GM19193 (cell line): ENCODE data around the gene PDE9A.

Experiments used
- POLR2A ChIP-seq: IDR thresholded peaks from 4 replicates; pipeline ENCODE4 v1.6.1; 2011; ENCODE audit not compliant: insufficient read depth, insufficient read length; ENCODE audit errors: extremely low read depth

PDE9A gene

DNA sequence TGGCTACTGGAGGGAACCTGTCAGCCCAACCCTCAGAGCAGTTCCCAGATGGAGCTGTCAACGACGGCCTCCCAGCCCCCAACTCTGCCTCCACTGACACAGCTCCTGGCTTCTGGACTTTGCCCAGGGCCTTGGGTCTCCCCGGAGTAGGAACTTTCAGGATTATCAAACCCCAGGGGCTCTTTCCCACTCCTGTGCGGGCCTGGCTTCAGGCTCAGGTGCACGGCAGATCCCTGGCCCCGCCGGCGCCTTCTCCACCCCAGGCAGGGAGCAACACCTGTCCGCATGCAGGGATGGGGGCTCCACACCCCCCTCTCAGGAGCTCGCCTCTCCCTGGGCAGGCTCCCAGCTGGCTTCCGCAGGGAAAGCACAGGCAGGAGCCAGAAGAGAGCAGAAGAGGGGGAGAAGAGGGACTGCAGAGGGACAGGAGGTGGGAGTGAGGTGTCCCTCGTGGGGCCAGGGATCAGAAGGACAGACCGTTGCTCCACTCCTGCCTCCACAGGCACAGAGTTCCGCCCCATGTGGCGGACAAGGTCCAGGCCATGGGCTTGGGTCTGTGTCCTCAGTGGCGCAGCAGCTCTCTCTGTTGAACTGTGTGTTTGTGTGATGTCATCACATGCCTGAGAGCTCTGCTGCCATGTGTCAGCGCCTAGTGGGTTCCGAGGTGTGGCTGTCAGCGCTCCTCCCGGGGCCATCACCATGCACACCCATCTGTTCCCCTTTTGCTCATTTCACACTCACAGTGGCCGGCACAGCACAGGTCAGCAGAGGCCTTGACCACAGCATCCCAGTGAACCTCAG is 107.7 kb downstream of the PDE9A start:
- TF ChIP-seq POLR2A = no peak

- no peak for TF ChIP-seq POLR2A
Observed at GRCh38 chr21:42761776-42762335, 108.4 kb downstream of the PDE9A start.

DNA sequence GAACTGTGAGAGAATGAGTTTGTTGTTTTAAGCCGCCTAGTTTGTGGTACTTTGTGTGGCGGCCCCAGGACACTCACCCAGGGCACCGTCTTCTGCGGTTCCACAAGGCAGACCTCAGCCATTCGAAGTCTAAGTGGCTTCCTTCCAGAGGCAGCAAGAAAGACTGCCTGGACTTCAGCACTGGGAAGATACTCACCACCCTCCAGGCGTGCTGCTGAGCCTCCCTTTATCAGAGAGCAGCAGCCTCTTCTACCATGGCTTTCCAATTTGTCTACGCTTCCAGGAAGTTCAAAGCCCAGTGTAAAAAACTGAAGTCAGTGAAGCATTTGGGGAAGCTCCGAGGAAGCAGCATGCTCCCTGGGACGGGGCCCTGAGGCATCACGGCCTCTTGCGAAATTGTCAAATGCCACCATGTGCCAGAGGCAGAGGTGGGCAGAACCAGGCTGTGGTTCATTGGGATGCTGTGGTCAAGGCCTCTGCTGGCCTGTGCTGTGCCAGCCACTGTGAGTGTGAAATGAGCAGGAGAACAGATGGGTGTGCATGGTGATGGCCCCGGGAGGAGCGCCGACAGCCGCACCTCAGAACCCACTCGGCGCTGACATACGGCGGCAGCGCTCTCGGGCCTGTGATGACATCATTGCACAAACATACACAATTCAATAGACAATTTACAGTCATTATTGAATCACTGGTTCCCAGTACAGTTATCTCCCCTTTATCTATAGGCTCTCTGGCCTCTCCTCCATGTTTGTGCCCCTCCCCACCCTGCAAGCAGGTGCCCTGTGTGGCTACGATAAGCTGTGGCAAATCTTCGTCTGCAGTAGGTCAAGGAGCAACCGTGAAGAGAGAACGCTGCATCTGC is 110.4 kb downstream of the PDE9A start:
- no peak for TF ChIP-seq POLR2A

DNA sequence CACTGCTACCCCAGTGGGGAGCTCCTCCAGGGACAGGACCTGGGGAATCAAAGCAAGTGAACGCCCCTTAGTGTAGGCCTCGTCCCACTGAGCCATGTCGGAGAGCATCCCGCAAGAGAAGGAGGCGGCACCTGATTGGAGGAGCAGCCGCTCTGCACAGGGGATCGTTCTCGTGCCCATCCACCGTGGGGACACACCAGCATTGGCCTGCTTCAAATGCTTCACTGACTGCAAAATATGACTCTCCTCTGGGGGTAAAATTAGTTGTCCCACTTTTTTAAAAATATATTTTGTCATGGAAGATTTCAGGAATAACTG is 111.0 kb downstream of the PDE9A start:
- no peak for TF ChIP-seq POLR2A

DNA sequence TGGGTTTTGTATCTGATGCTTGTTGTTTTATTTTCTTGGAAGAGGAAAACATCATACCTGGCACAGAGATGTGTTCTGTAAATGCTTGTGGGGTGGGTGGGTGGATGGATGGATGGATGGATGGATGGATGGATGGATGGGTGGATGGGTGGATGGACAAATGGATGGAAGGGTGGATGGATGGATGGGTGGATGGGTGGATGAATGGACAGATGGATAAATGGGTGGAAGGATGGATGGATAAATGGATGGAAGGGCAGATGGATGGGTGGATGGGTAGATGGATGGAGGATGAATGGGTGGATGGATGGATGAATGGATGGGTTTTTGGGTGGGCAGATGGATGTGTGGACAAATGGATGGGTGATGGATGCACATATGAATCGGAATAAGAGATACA is 111.5 kb downstream of the PDE9A start:
- TF ChIP-seq POLR2A = no peak

GRCh38 chr21:42765656-42766055 is 112.2 kb downstream of the PDE9A start:
- no peak for TF ChIP-seq POLR2A

- TF ChIP-seq POLR2A = no peak
Observed at GRCh38 chr21:42766739-42767560, 113.5 kb downstream of the PDE9A start.

GRCh38 chr21:42767561-42767835 is 114.1 kb downstream of the PDE9A start:
- no peak for TF ChIP-seq POLR2A

- TF ChIP-seq POLR2A = no peak
Observed at GRCh38 chr21:42768324-42769121, 115.1 kb downstream of the PDE9A start.

- TF ChIP-seq POLR2A = no peak
Observed at GRCh38 chr21:42769183-42769819, 115.9 kb downstream of the PDE9A start.

- no peak for TF ChIP-seq POLR2A
Observed at GRCh38 chr21:42769820-42770716, 116.6 kb downstream of the PDE9A start.

GRCh38 chr21:42770717-42771502 is 117.5 kb downstream of the PDE9A start:
- TF ChIP-seq POLR2A = no peak

DNA sequence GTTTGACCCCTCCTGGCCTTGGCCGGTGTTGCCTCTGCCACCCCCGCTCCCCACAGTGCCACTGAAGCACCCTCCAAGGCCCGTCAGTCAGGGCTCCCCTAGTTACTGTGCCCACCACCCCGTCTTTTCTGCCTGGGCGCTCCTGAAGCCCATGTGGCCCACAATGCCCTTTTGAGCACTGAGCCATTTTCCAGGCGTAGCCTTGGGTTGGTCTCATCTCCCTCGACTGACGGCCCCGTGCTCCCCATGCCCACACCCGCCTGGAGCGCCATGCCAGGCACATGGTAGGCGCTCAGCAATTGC is 118.0 kb downstream of the PDE9A start:
- no peak for TF ChIP-seq POLR2A

DNA sequence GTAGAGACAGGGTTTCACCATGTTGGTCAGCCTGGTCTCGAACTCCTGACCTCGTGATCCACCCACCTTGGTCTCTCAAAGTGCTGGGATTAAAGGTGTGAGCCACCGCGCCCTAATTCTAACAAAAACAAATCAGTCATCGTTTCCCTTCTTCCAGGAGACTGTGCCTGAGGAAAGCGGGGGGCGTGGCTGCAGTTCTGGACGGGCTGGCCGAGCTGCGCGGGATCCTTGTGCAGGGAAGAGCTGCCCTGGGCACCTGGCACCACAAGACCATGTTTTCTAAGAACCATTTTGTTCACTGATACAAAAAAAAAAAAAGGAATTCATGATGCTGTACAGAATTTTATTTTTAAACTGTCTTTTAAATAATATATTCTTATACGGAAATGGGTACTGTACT is 121.7 kb downstream of the PDE9A start:
- TF ChIP-seq POLR2A = no peak
